GM23248 (cell line): Measurements from ENCODE around the gene DAPK1.

ENCODE experiments used
- EZH2 ChIP-seq: fragments of 200-600 bp; sonication (generic); IDR thresholded peaks from 2 replicates; pipeline ENCODE4 v1.6.1; 2018; ENCODE audit warnings: antibody characterized with exemption, mild to moderate bottlenecking; ENCODE audit not compliant: insufficient read depth, poor library complexity, severe bottlenecking
- EZH2phosphoT487 ChIP-seq: fragments of 200-600 bp; sonication (generic); IDR thresholded peaks from 2 replicates; pipeline ENCODE4 v1.6.1; 2018; ENCODE audit warnings: antibody characterized with exemption, moderate library complexity, mild to moderate bottlenecking, low read depth; ENCODE audit not compliant: insufficient read depth

DNA sequence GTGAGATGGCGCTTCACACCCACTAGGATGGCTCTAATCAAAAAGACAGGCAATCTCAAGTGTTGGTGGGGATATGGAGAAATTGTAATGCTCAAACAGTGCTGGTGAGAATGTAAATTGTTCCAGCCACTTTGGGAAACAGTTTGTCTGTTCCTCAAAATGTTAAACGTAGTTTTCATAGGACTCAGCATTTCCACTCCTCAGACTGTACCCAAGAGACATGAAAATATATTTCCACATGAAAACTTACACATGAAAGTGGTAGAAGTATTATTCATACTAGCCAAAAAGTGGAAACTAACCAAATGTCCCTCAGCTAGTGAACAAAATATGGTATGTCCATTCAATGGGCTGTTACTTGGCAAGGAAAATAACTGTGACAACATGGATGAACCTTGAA, 120.6 kb downstream of the DAPK1 start:
- TF ChIP-seq EZH2phosphoT487 (no peak), EZH2 (no peak)
